WERI-Rb-1 (cell line): ENCODE measurements around the gene SMNDC1.

Experiments used
- DNase-seq: peaks from one replicate; pipeline ENCODE4 v3.0.0-alpha.2; 2020
- H3K27ac ChIP-seq: fragments of 250-450 bp; sonication (Bioruptor Pico); 2 replicates; pipeline ENCODE4 v1.5.1; 2020; ENCODE audit warnings: mild to moderate bottlenecking, moderate library complexity
- H3K27me3 ChIP-seq: fragments of 250-450 bp; sonication (Bioruptor Pico); 2 replicates; pipeline ENCODE4 v1.5.1; 2021; ENCODE audit warnings: mild to moderate bottlenecking, low read depth, moderate library complexity; ENCODE audit not compliant: insufficient read depth, severe bottlenecking
- H3K36me3 ChIP-seq: fragments of 250-450 bp; sonication (Bioruptor Pico); 2 replicates; pipeline ENCODE4 v1.5.1; 2020; ENCODE audit warnings: mild to moderate bottlenecking, moderate library complexity
- H3K4me3 ChIP-seq: 2 replicates; pipeline ENCODE4 v1.5.1; 2011; ENCODE audit warnings: low read depth, mild to moderate bottlenecking, control low read depth, low read length
- H3K9me3 ChIP-seq: fragments of 250-450 bp; sonication (Bioruptor Pico); 2 replicates; pipeline ENCODE4 v1.5.1; 2021; ENCODE audit warnings: mild to moderate bottlenecking, moderate library complexity; ENCODE audit not compliant: severe bottlenecking
- CTCF ChIP-seq: IDR thresholded peaks from 2 replicates; pipeline ENCODE4 v1.5.1; 2011; ENCODE audit warnings: low read depth, mild to moderate bottlenecking, control low read depth, inconsistent platforms, low read length

The SMNDC1 gene

GRCh38 chr10:110324805-110325280 lies 20.1 kb upstream of the SMNDC1 start:
- TF ChIP-seq CTCF = no peak
- H3K27ac ChIP-seq = no peak overlapping the region
- no peaks in the 10 kb centered on the region for H3K36me3 ChIP-seq
- H3K9me3 ChIP-seq = peaks cover 3% of the 10 kb centered on the region
- H3K27me3 ChIP-seq = no peaks in the 10 kb centered on the region
- H3K4me3 ChIP-seq = no peak overlapping the region
- DNase-seq = no peak

DNA sequence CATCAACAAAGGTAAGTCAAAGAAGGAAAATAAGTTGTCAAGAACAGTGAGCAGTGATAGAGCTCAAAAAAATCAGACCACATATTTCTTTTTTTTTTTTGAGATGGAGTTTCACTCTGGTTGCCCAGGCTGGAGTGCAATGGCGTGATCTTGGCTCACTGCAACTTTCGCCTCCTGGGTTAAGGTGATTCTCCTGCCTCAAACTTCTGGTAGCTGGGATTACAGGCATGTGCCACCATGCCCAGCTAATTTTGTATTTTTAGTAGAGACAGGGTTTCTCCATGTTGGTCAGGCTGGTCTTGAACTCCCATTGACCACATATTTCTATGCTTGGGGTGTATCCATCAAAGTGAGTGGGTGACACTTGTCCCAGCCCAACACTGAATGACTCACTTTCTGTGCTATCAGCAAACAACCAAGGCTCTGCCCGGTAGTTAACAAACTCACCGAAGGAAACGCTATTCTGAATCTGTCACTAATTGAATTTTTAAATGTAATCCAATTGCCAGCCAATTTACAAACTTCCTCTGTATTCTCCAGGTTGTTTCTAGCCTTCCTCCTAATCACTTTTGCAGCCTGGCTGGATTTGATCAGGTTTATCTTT lies 19.6 kb upstream of the SMNDC1 start:
- no peak for DNase-seq
- H3K27ac ChIP-seq = no peak overlapping the region

GRCh38 chr10:110323503-110323902 lies 18.8 kb upstream of the SMNDC1 start:
- Histone ChIP-seq H3K9me3 (no peaks in the 10 kb centered on the region), H3K27ac (no peak overlapping the region), H3K36me3 (no peaks in the 10 kb centered on the region), H3K27me3 (no peaks in the 10 kb centered on the region), H3K4me3 (no peak overlapping the region)
- no peak for TF ChIP-seq CTCF
- DNase-seq = no peak

More for the DNA sequence above, 19.6 kb upstream of the SMNDC1 start:
- no peak for TF ChIP-seq CTCF
- Histone ChIP-seq H3K36me3 (no peaks in the 10 kb centered on the region), H3K27me3 (no peaks in the 10 kb centered on the region), H3K4me3 (no peak overlapping the region), H3K9me3 (no peaks in the 10 kb centered on the region)

GRCh38 chr10:110321869-110322620 lies 17.3 kb upstream of the SMNDC1 start:
- H3K27ac ChIP-seq = no peak overlapping the region
- no peak overlapping the region for H3K4me3 ChIP-seq
- H3K9me3 ChIP-seq = no peaks in the 10 kb centered on the region
- H3K27me3 ChIP-seq = no peaks in the 10 kb centered on the region
- no peak for DNase-seq
- no peak for TF ChIP-seq CTCF
- H3K36me3 ChIP-seq = no peaks in the 10 kb centered on the region

GRCh38 chr10:110317866-110318850 lies 13.4 kb upstream of the SMNDC1 start:
- H3K36me3 ChIP-seq = no peaks in the 10 kb centered on the region
- no peaks in the 10 kb centered on the region for H3K27me3 ChIP-seq
- no peaks in the 10 kb centered on the region for H3K9me3 ChIP-seq
- H3K27ac ChIP-seq = no peak overlapping the region
- DNase-seq = no peak
- no peak for TF ChIP-seq CTCF
- no peak overlapping the region for H3K4me3 ChIP-seq
